Measurements from ENCODE around the gene GPR39. TPM values are rescaled to one million over a fixed set of nuclear protein-coding genes. Genes with fewer than 3 reads are reported as not detected.

The GPR39 gene
- total and polyA plus RNA-seq, 7 experiments from 2014 or later: not detected

- H3K27me3 Mint-ChIP-seq: no peaks in the 10 kb centered on the region
- no peak for ATAC-seq
Measured at GRCh38 chr2:132439703-132440398, 23.2 kb downstream of the GPR39 start.

GRCh38 chr2:132441051-132441450, 24.4 kb downstream of the GPR39 start:
- H3K4me1 Mint-ChIP-seq: no peaks in the 10 kb centered on the region
- DNase-seq: no peak
- ChIA-PET POLR2A (no interaction called here), CTCF (no interaction called here)
- Histone ChIP-seq H3K36me3 (ENCODE audit: control insufficient read depth in 2 of 3, insufficient read depth in 3 of 3, low read length in 3 of 3) (no peaks in the 10 kb centered on the region), H3K27ac (ENCODE audit: low read depth, low read length) (no peak overlapping the region), H3K27me3 (ENCODE audit: control insufficient read depth in 2 of 2, insufficient read depth in 2 of 2, low read length in 2 of 2) (no peaks in the 10 kb centered on the region), H3K4me3 (ENCODE audit: low read length) (no peak overlapping the region), H3K4me1 (ENCODE audit: control insufficient read depth in 2 of 2, insufficient read depth in 2 of 2, low read length in 2 of 2) (no peaks in the 10 kb centered on the region), H3K9me3 (ENCODE audit: control insufficient read depth in 2 of 3, low read length in 3 of 3) (no peaks in the 10 kb centered on the region)
- intact Hi-C loops (cut with micrococcal nuclease): no loop called here
- H3K4me3 Mint-ChIP-seq: no peak overlapping the region
- ATAC-seq: no peak
- H3K27ac Mint-ChIP-seq: peak overlapping the region in 1 of 9 donors; percentile 25
- H3K36me3 Mint-ChIP-seq: no peaks in the 10 kb centered on the region
- H3K27me3 Mint-ChIP-seq: no peaks in the 10 kb centered on the region
- H3K9me3 Mint-ChIP-seq: peaks cover 0 to 6% (median 0%) of the 10 kb centered on the region in 11 donors

More at GRCh38 chr2:132439703-132440398, 23.2 kb downstream of the GPR39 start:
- no peaks in the 10 kb centered on the region for H3K36me3 Mint-ChIP-seq
- Histone ChIP-seq H3K27ac (ENCODE audit: low read depth, low read length) (no peak overlapping the region), H3K27me3 (ENCODE audit: control insufficient read depth in 2 of 2, insufficient read depth in 2 of 2, low read length in 2 of 2) (no peaks in the 10 kb centered on the region), H3K36me3 (ENCODE audit: control insufficient read depth in 2 of 3, insufficient read depth in 3 of 3, low read length in 3 of 3) (no peaks in the 10 kb centered on the region), H3K9me3 (ENCODE audit: control insufficient read depth in 2 of 3, low read length in 3 of 3) (no peaks in the 10 kb centered on the region), H3K4me1 (ENCODE audit: control insufficient read depth in 2 of 2, insufficient read depth in 2 of 2, low read length in 2 of 2) (no peaks in the 10 kb centered on the region), H3K4me3 (ENCODE audit: low read length) (no peak overlapping the region)
- no peak for DNase-seq
- H3K9me3 Mint-ChIP-seq: peaks cover 0 to 6% (median 0%) of the 10 kb centered on the region in 11 donors
- no peak overlapping the region for H3K27ac Mint-ChIP-seq
- H3K4me3 Mint-ChIP-seq: no peak overlapping the region
- H3K4me1 Mint-ChIP-seq: no peaks in the 10 kb centered on the region
- ChIA-PET CTCF (no interaction called here), POLR2A (no interaction called here)
- intact Hi-C loops (cut with micrococcal nuclease): no loop called here

- Mint-ChIP-seq H3K9me3 (peaks cover 0 to 6% (median 2%) of the 10 kb centered on the region in 11 donors), H3K27me3 (peaks cover 0 to 4% (median 0%) of the 10 kb centered on the region in 5 donors), H3K4me3 (no peak overlapping the region), H3K27ac (no peak overlapping the region), H3K4me1 (no peaks in the 10 kb centered on the region), H3K36me3 (no peaks in the 10 kb centered on the region)
- H3K27me3 ChIP-seq (ENCODE audit: control insufficient read depth in 2 of 2, insufficient read depth in 2 of 2, low read length in 2 of 2): no peaks in the 10 kb centered on the region
- no peak for DNase-seq
- H3K36me3 ChIP-seq (ENCODE audit: control insufficient read depth in 2 of 3, insufficient read depth in 3 of 3, low read length in 3 of 3): no peaks in the 10 kb centered on the region
- no peaks in the 10 kb centered on the region for H3K9me3 ChIP-seq (ENCODE audit: control insufficient read depth in 2 of 3, low read length in 3 of 3)
- CTCF ChIA-PET: no interaction called here
- no peaks in the 10 kb centered on the region for H3K4me1 ChIP-seq (ENCODE audit: control insufficient read depth in 2 of 2, insufficient read depth in 2 of 2, low read length in 2 of 2)
- POLR2A ChIA-PET: no interaction called here
- no peak overlapping the region for H3K27ac ChIP-seq (ENCODE audit: low read depth, low read length)
- no peak overlapping the region for H3K4me3 ChIP-seq (ENCODE audit: low read length)
- ATAC-seq: no peak
- intact Hi-C loops (cut with micrococcal nuclease): no loop called here
Measured at GRCh38 chr2:132442278-132442677, 25.7 kb downstream of the GPR39 start.

- no peak overlapping the region for H3K27ac ChIP-seq (ENCODE audit: low read depth, low read length)
- ChIA-PET CTCF (no interaction called here), POLR2A (no interaction called here)
- no peaks in the 10 kb centered on the region for H3K36me3 ChIP-seq (ENCODE audit: control insufficient read depth in 2 of 3, insufficient read depth in 3 of 3, low read length in 3 of 3)
- no peak overlapping the region for H3K4me3 Mint-ChIP-seq
- H3K9me3 ChIP-seq (ENCODE audit: control insufficient read depth in 2 of 3, low read length in 3 of 3): no peaks in the 10 kb centered on the region
- peaks cover 0 to 4% (median 0%) of the 10 kb centered on the region in 5 donors for H3K27me3 Mint-ChIP-seq
- no peak overlapping the region for H3K4me3 ChIP-seq (ENCODE audit: low read length)
- peaks cover 0 to 4% (median 0%) of the 10 kb centered on the region in 11 donors for H3K9me3 Mint-ChIP-seq
- H3K27me3 ChIP-seq (ENCODE audit: control insufficient read depth in 2 of 2, insufficient read depth in 2 of 2, low read length in 2 of 2): no peaks in the 10 kb centered on the region
- no peaks in the 10 kb centered on the region for H3K4me1 Mint-ChIP-seq
- no peak for ATAC-seq
- H3K36me3 Mint-ChIP-seq: no peaks in the 10 kb centered on the region
- H3K4me1 ChIP-seq (ENCODE audit: control insufficient read depth in 2 of 2, insufficient read depth in 2 of 2, low read length in 2 of 2): no peaks in the 10 kb centered on the region
- no peak overlapping the region for H3K27ac Mint-ChIP-seq
- intact Hi-C loops (cut with micrococcal nuclease): no loop called here
- DNase-seq: no peak
Measured at GRCh38 chr2:132443106-132443505, 26.5 kb downstream of the GPR39 start.

GRCh38 chr2:132446444-132446843, 29.8 kb downstream of the GPR39 start:
- intact Hi-C loops (cut with micrococcal nuclease): no loop called here
- CTCF ChIA-PET: no interaction called here
- H3K27me3 ChIP-seq (ENCODE audit: control insufficient read depth in 2 of 2, insufficient read depth in 2 of 2, low read length in 2 of 2): no peaks in the 10 kb centered on the region
- Mint-ChIP-seq H3K27me3 (peaks cover 0 to 4% (median 0%) of the 10 kb centered on the region in 5 donors), H3K36me3 (no peaks in the 10 kb centered on the region), H3K4me3 (no peak overlapping the region), H3K4me1 (no peaks in the 10 kb centered on the region), H3K9me3 (peaks cover 0 to 4% (median 3%) of the 10 kb centered on the region in 11 donors), H3K27ac (no peak overlapping the region)
- ATAC-seq (no peak), DNase-seq (no peak)
- H3K4me1 ChIP-seq (ENCODE audit: control insufficient read depth in 2 of 2, insufficient read depth in 2 of 2, low read length in 2 of 2): no peaks in the 10 kb centered on the region
- no peaks in the 10 kb centered on the region for H3K9me3 ChIP-seq (ENCODE audit: control insufficient read depth in 2 of 3, low read length in 3 of 3)
- H3K36me3 ChIP-seq (ENCODE audit: control insufficient read depth in 2 of 3, insufficient read depth in 3 of 3, low read length in 3 of 3): no peaks in the 10 kb centered on the region
- POLR2A ChIA-PET: no interaction called here
- no peak overlapping the region for H3K27ac ChIP-seq (ENCODE audit: low read depth, low read length)
- H3K4me3 ChIP-seq (ENCODE audit: low read length): no peak overlapping the region

GRCh38 chr2:132448331-132448730, 31.7 kb downstream of the GPR39 start:
- no peak overlapping the region for H3K27ac Mint-ChIP-seq
- ChIA-PET POLR2A (no interaction called here), CTCF (no interaction called here)
- H3K9me3 Mint-ChIP-seq: peaks cover 0 to 23% (median 6%) of the 10 kb centered on the region in 11 donors
- intact Hi-C loops (cut with micrococcal nuclease): no loop called here
- Histone ChIP-seq H3K4me1 (ENCODE audit: control insufficient read depth in 2 of 2, insufficient read depth in 2 of 2, low read length in 2 of 2) (no peaks in the 10 kb centered on the region), H3K4me3 (ENCODE audit: low read length) (no peak overlapping the region), H3K27ac (ENCODE audit: low read depth, low read length) (no peak overlapping the region), H3K27me3 (ENCODE audit: control insufficient read depth in 2 of 2, insufficient read depth in 2 of 2, low read length in 2 of 2) (no peaks in the 10 kb centered on the region), H3K9me3 (ENCODE audit: control insufficient read depth in 2 of 3, low read length in 3 of 3) (no peaks in the 10 kb centered on the region), H3K36me3 (ENCODE audit: control insufficient read depth in 2 of 3, insufficient read depth in 3 of 3, low read length in 3 of 3) (no peaks in the 10 kb centered on the region)
- H3K36me3 Mint-ChIP-seq: no peaks in the 10 kb centered on the region
- DNase-seq: no peak
- no peak for ATAC-seq
- no peak overlapping the region for H3K4me3 Mint-ChIP-seq
- no peaks in the 10 kb centered on the region for H3K4me1 Mint-ChIP-seq
- H3K27me3 Mint-ChIP-seq: peaks cover 0 to 4% (median 0%) of the 10 kb centered on the region in 5 donors

- no peaks in the 10 kb centered on the region for H3K27me3 ChIP-seq (ENCODE audit: control insufficient read depth in 2 of 2, insufficient read depth in 2 of 2, low read length in 2 of 2)
- H3K9me3 Mint-ChIP-seq: peaks cover 3 to 23% (median 7%) of the 10 kb centered on the region in 11 donors
- no peak overlapping the region for H3K27ac Mint-ChIP-seq
- H3K36me3 ChIP-seq (ENCODE audit: control insufficient read depth in 2 of 3, insufficient read depth in 3 of 3, low read length in 3 of 3): no peaks in the 10 kb centered on the region
- no peak overlapping the region for H3K4me3 Mint-ChIP-seq
- ATAC-seq (no peak), DNase-seq (no peak)
- peaks cover 0 to 4% (median 0%) of the 10 kb centered on the region in 5 donors for H3K27me3 Mint-ChIP-seq
- H3K27ac ChIP-seq (ENCODE audit: low read depth, low read length): no peak overlapping the region
- POLR2A ChIA-PET: no interaction called here
- no peaks in the 10 kb centered on the region for H3K9me3 ChIP-seq (ENCODE audit: control insufficient read depth in 2 of 3, low read length in 3 of 3)
- no peak overlapping the region for H3K4me3 ChIP-seq (ENCODE audit: low read length)
- CTCF ChIA-PET: no interaction called here
- no peaks in the 10 kb centered on the region for H3K4me1 ChIP-seq (ENCODE audit: control insufficient read depth in 2 of 2, insufficient read depth in 2 of 2, low read length in 2 of 2)
- intact Hi-C loops (cut with micrococcal nuclease): no loop called here
- H3K36me3 Mint-ChIP-seq: no peaks in the 10 kb centered on the region
- no peaks in the 10 kb centered on the region for H3K4me1 Mint-ChIP-seq
Measured at GRCh38 chr2:132448771-132449170, 32.2 kb downstream of the GPR39 start.
